Measurements from ENCODE around the gene PAN2.

The PAN2 gene

DNA sequence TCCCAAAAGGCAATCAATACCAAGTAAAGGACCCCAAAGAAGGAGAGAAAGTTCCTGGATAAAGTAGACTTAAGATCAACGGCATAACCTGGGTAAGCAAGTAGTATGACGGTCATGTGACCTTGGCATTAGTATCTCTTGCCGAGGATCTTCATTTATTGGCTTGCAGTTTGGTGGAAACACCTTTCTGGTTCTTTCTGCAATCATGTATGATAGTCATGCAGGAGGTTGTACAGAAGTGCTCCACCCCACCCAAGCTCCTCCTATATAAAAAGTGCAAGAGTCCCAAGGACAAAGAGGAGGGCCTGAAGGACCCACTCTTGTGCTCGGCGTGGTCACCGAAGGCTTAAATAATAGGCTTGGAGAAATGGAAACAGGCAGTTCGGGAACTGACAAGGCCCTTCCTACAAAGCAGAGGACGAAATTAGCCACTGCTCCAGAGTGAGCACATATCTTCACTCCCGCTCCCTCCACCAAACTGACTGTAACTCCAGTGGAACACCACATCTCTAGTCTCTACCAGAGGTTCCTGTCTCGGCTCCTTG is 34.4 kb downstream of the PAN2 start:
- TF ChIP-seq EZH2phosphoT487 (conservative IDR thresholded peaks at IDR 0.05; ENCODE audit: low read length) = no peak
- TF ChIP-seq, protein P1, sequence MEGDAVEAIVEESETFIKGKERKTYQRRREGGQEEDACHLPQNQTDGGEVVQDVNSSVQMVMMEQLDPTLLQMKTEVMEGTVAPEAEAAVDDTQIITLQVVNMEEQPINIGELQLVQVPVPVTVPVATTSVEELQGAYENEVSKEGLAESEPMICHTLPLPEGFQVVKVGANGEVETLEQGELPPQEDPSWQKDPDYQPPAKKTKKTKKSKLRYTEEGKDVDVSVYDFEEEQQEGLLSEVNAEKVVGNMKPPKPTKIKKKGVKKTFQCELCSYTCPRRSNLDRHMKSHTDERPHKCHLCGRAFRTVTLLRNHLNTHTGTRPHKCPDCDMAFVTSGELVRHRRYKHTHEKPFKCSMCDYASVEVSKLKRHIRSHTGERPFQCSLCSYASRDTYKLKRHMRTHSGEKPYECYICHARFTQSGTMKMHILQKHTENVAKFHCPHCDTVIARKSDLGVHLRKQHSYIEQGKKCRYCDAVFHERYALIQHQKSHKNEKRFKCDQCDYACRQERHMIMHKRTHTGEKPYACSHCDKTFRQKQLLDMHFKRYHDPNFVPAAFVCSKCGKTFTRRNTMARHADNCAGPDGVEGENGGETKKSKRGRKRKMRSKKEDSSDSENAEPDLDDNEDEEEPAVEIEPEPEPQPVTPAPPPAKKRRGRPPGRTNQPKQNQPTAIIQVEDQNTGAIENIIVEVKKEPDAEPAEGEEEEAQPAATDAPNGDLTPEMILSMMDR (IDR thresholded peaks at IDR 0.05; ENCODE audit: insufficient read depth, low read length, poor library complexity, severe bottlenecking) = no peak
- Histone ChIP-seq H3K36me3 (ENCODE audit: low read length) (peaks cover 12% of the 10 kb centered on the region; the same call in 1 of the 2 replicates), H2AFZ (ENCODE audit: low read depth, low read length, severe bottlenecking) (peak overlapping the region; percentile 28), H3F3A (ENCODE audit: insufficient read depth) (peaks cover 9% of the 10 kb centered on the region), H3K9me2 (replicated peaks; ENCODE audit: insufficient read depth, low read length) (no peaks in the 10 kb centered on the region), H3K79me2 (ENCODE audit: insufficient read depth, low read length) (peaks cover 58% of the 10 kb centered on the region), H3K4me2 (ENCODE audit: low read depth, low read length, poor library complexity, severe bottlenecking) (peak overlapping the region; percentile 67), H3K4me3 (ENCODE audit: insufficient read depth, low read length, poor library complexity, severe bottlenecking) (peak overlapping the region; percentile 94), H4K20me1 (ENCODE audit: low read depth, low read length) (no peaks in the 10 kb centered on the region), H3K27ac (ENCODE audit: low read depth, low read length) (peak overlapping the region; percentile 77), H3K9me3 (ENCODE audit: insufficient read depth, low read length) (no peaks in the 10 kb centered on the region), H3K27me3 (ENCODE audit: low read length) (no peaks in the 10 kb centered on the region), H3K9ac (ENCODE audit: low read length) (peak overlapping the region; percentile 94)

GRCh38 chr12:56298828-56299227 is 35.0 kb downstream of the PAN2 start:
- Histone ChIP-seq H3K9me2 (replicated peaks; ENCODE audit: insufficient read depth, low read length) (no peaks in the 10 kb centered on the region), H3K4me2 (ENCODE audit: low read depth, low read length, poor library complexity, severe bottlenecking) (peak overlapping the region; percentile 67), H2AFZ (ENCODE audit: low read depth, low read length, severe bottlenecking) (no peak overlapping the region), H3K4me3 (ENCODE audit: insufficient read depth, low read length, poor library complexity, severe bottlenecking) (peak overlapping the region; percentile 94), H3F3A (ENCODE audit: insufficient read depth) (peaks cover 9% of the 10 kb centered on the region), H3K27ac (ENCODE audit: low read depth, low read length) (peak overlapping the region; percentile 77), H3K9me3 (ENCODE audit: insufficient read depth, low read length) (no peaks in the 10 kb centered on the region), H3K36me3 (ENCODE audit: low read length) (peaks cover 12% of the 10 kb centered on the region; the same call in 1 of the 2 replicates), H4K20me1 (ENCODE audit: low read depth, low read length) (no peaks in the 10 kb centered on the region), H3K9ac (ENCODE audit: low read length) (peak overlapping the region; percentile 94), H3K27me3 (ENCODE audit: low read length) (no peaks in the 10 kb centered on the region), H3K79me2 (ENCODE audit: insufficient read depth, low read length) (peaks cover 64% of the 10 kb centered on the region)
- TF ChIP-seq, protein P1 (IDR thresholded peaks at IDR 0.05; ENCODE audit: insufficient read depth, low read length, poor library complexity, severe bottlenecking) = no peak
- no peak for TF ChIP-seq EZH2phosphoT487 (conservative IDR thresholded peaks at IDR 0.05; ENCODE audit: low read length)

- peak overlapping the region; percentile 94; the same call in 1 of the 2 replicates for H3K9ac ChIP-seq (ENCODE audit: low read length)
- H3K36me3 ChIP-seq (ENCODE audit: low read length) = peaks cover 12% of the 10 kb centered on the region; the same call in 1 of the 2 replicates
Measured at GRCh38 chr12:56297400-56297799, 36.4 kb downstream of the PAN2 start.

More at GRCh38 chr12:56297400-56297799, 36.4 kb downstream of the PAN2 start:
- Histone ChIP-seq H3K27ac (ENCODE audit: low read depth, low read length) (peak overlapping the region; percentile 4; the same call in 1 of the 2 replicates), H3K9me2 (replicated peaks; ENCODE audit: insufficient read depth, low read length) (no peaks in the 10 kb centered on the region), H4K20me1 (ENCODE audit: low read depth, low read length) (no peaks in the 10 kb centered on the region), H3K27me3 (ENCODE audit: low read length) (no peaks in the 10 kb centered on the region), H3K9me3 (ENCODE audit: insufficient read depth, low read length) (no peaks in the 10 kb centered on the region), H3K4me2 (ENCODE audit: low read depth, low read length, poor library complexity, severe bottlenecking) (peak overlapping the region; percentile 67), H2AFZ (ENCODE audit: low read depth, low read length, severe bottlenecking) (no peak overlapping the region), H3K4me3 (ENCODE audit: insufficient read depth, low read length, poor library complexity, severe bottlenecking) (no peak overlapping the region), H3K79me2 (ENCODE audit: insufficient read depth, low read length) (peaks cover 76% of the 10 kb centered on the region), H3F3A (ENCODE audit: insufficient read depth) (peaks cover 9% of the 10 kb centered on the region)
- TF ChIP-seq EZH2phosphoT487 (conservative IDR thresholded peaks at IDR 0.05; ENCODE audit: low read length) = no peak
- TF ChIP-seq, protein P1 (IDR thresholded peaks at IDR 0.05; ENCODE audit: insufficient read depth, low read length, poor library complexity, severe bottlenecking) = no peak

Data from SU-DHL-6 (cell line).